Skin of body (tissue), 2 donors: ENCODE data around the gene CDYL. TPM values are rescaled to one million over a fixed set of nuclear protein-coding genes. Genes with fewer than 3 reads are reported as not detected.

Source experiments
- DNase-seq: peaks from one replicate; lab custom pipeline; 2025; lab: John Stamatoyannopoulos, UW
- total RNA-seq: library from RNA; depleted of rRNA; stranded (reverse); fragments of >200 nt; gene quantifications from one replicate; pipeline ENCODE4 v1.2.3, GENCODE V29; 2014

The CDYL gene
- total RNA-seq, 1 donor from 2014 or later, result 24.8 TPM

DNA sequence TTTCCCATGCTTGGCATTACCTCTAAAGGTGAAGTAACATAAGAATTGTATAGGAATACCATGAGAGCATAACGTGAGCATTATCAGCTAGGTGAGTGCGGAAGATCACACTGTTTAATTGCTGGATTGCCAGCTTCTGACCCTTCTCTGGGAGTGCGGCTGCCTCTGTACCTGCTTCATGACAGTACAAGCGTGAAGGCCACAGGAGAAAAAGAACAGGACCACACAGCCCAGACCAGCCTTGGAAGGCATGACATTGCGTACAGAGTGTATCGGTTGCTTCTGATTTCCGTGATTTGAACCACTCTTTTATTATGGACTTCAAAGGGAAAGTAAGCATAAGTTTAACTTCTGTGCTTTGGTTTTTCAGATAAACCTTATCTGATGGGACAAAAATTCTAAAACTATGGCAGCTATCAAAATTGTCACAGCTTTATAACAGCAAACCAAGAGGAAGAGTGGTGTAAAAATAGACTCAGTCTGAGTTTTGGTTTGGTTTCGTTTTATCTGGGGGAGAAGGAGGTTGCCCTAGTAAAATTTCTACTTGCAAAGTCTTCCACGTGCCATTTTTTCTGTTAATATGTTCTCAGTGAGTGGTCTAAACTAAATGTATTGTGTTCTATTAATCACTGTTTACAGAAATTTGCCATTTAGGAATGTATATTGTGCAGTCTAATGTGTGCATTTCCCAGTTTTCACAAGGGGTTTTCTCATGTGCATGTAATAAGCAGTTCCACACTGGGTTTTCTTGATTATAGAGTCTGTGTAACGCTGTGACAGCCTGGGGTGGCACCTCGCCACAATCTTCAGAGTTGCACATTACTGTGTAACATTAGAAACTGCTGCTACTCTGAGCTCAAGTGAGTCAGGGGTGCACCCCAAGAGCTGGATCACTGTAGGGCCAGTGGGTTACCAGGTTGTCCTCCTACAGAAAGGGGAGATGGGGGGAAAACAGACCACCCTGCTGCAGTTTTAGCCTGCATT is 130.4 kb downstream of the CDYL start:
- DNase-seq, result no peak

- no peak for DNase-seq
Measured at GRCh38 chr6:4907602-4908001, 131.4 kb downstream of the CDYL start.

DNA sequence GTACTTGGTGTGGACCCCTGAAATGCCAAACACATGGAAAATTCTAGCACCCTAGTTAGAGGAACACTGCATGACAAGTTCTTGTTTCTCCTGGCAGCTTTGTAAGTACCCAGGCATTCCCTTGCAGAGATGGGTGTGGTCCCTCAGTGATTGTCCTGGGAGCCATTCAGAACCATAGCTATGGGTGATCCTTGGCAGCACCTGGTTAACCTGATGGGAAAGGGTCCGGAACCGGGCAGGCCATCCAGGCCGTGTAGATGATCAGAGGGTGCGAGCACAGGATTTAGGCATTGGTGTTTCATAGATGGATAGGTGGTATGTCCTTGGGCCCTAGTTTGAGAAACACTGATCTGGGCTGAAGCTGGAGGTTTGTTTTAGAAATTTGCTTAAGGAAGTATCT is 131.9 kb downstream of the CDYL start:
- DNase-seq, result no peak

DNA sequence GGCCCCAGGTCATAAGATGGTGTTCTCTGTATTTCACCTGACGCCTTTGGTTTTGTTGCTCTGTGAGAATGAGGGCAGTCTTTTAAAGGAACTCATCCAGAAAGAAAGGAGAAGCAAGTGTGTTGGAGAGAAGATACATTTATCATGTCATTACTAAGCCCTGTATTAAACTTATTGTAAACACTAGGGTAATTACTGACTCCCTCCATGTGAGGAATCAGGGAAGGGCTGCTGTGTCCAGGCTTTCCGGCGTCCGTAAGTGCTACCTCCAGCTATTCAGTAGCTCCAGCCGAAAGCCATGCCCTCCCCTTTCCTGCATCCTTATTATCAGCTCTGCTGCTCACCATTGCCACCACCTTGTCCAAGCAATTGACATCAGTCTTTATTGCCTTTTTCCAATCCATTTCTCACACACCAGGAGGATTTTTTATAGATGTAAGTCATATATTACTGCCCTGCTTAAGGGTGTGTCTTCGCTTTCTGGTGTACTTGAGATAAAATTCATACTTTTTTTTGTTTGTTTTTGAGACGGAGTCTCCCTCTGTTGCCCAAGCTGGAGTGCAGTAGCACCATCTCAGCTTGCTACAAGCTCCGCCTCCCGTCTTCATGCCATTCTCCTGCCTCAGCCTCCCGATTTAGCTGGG is 133.0 kb downstream of the CDYL start:
- DNase-seq, result no peak

DNA sequence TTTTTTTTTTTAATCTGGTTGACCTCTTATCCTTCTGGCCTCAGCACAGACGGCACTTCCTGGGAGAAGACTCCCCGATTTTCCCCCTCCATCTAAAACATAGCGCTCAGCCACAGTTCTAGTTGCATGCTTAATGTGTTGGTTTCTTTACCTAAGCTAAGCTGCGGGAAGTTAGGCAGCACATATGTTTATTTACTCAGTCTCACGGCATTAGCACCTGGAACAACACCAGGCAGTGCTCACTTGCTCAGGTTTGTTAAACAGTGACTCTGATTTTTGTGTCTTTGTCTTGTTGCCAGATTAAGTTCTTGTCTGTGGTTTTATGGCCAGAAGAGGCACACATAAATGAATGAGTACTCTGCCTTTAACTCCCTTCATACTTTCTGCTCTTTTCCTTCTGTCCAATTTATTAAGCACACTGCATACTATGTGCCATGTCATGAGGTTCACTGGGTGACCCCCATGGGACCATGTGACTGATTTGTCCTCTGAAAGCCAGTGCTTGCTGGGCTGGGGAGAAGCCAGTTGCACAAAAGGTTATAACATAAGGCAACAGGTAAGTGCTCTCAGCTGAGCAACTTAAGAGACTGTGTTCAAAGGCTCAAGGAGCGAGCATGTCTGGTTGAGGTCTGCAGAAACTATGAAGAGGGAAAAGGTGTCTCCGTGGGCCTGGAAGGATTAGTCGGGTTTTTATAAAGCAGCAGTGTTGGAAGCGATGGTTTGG is 134.0 kb downstream of the CDYL start:
- DNase-seq, result no peak

DNA sequence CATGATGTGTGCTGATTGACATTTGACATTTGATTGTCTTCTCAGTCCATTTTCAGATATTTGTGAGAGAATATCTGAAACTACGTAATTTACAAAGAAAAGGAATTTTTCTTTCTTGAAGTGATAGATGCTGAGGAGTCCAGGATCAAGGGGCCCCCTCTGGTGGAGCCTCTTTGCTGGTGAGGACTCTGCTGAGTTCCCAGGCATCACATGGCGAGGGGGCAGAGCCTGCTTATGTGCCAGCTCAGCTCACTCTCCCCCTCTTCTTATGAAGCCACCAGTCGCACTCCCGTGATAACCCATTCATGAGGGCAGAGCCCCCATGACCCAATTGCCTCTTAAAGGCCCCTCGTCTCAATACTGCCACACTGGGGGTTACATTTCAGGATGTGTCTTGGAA is 136.4 kb downstream of the CDYL start:
- no peak for DNase-seq

DNA sequence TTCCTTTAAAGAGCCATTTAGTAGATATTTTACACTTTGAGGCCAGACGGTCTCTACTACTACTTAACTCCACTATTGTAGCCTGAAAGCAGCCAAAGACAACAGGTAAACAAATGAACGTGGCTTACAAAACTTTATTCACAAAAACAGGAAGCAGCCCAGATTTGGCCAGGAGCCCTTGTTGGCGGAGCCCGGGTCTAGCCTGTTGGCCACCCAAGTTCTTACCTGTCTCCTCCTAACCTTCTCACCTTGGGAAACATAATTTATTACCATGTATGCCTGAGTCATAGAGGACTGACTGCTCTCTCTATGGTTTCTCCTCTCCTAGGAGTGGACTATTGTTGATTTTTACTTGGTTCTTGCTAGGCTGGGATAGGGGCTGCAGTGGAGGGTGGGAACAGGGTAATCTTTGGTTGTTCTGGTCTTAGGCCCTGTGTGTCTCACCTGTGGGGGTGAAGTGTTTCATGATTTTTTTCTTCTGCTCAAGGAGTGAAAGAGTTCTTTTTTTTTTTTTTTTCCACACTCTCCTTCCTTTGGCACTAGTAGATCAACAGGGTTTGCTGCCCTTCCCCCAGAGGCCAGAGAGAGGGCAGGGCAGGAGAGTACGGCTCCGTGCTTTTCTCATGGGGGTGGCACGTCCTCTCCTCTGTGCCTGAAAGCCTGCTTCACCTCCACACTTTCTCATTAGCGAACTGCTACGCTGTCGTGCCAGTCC is 137.7 kb downstream of the CDYL start:
- DNase-seq, result no peak

DNA sequence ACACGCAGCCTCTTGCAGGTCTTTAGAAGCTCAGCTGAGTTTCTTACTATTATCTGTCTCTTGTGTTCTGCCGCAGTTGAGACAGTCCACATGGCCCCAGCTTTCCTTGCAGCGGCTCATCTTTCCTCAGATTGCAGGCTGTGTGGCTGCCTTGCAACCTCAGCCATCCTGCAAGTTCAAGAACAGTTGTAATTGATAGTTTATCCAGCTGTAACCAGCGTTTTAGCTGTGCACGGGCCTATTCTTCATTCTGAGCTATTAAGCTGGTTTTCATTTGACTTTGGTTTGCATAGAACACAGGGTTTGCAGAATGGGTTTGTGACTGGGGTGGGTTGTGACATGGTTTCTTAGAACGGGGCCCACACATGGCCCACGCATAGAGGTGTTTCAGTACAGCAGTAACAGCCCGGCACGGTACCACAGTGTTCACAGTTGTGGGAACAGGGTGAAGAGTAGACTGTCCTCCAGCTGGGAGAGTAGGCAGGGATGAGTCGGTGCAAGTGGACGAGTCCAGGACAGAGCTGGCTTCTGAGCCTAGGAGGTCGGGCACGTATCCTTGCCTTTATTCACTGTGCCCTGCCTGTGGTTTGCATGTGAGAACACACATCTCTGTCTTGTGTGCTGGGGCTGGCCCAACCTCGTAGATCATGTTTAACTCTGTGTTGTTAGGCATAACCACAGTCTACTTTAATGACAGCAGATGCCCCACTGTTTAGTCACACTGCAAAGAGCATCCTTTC is 138.4 kb downstream of the CDYL start:
- no peak for DNase-seq

DNA sequence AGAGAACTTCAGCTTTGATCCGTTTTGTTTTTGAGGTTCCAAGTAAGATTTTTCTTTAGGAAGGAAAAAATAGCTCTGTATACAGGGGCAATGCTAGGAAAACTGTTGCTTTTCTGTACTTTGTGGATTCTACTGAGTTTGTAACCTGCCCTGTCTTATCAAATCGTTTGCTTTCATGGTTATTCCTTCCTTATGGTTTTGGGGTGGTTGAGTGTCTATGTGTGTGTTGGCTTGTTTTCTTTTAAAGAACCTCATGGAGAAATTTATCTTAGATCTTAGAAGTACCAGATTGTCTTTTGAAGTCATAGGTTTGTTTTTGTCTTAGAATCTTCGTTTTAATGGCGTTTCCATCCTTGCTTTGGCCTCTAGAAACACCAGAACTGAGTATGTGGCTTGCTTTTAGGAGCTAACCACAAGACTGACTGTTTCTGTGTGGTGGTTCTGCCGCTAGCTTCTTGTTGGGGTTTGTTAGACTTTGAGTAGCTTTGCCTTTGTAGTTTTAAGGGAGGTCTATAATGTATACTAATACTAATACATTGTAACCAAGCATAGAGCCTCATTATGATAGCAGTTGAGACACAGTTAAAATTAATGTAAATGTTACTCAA is 140.9 kb downstream of the CDYL start:
- DNase-seq, result no peak

DNA sequence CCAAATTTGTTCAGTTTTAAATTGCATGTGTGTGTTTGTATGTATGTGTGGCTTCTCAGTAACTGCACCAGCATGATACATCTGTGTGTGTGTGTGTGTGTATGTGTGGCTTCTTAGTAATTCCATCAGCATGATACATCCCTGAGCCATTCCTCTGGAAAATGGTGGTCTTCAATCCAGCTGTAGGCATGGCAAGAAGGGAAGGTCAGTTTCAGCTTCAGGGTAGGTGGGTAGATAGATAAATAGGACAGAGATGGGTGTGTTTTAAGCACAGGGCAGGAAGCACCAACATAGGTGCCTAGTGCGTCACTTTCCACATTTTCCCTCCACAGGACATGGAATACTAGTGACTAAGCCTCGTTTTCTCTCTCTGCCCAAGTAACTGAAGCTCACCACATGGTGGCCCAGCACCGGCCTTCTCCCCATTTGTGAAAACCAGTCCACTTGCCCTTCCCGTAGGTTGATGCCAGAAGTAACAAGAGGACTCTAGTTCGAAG is 144.8 kb downstream of the CDYL start:
- DNase-seq, result no peak

DNA sequence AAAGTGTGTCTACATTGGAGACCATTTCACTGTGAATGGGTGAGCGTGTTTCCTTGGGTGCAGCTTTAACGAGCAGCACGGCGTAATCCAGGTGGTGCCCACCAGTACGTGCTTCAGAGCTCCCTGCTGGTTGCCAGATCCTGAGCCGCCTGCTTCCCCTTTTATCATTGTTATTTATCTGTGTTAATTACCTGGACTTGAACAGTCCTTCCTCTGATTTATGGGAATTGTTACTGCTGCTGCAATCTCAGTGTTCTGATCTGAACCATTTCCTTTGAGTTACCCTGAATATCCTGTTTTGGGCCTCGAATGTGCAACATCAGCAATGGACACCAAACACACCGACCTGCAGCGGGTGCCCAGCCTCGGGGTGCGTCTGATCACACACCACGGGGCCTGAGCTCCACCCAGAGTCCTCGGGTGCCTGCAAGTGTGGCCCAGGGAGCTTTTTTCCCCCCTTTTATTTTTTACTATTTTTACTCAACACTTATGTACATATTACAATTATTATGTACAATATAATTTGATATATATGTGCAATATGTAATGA is 146.4 kb downstream of the CDYL start:
- DNase-seq, result no peak

GRCh38 chr6:4923081-4923480 is 146.9 kb downstream of the CDYL start:
- no peak for DNase-seq

DNA sequence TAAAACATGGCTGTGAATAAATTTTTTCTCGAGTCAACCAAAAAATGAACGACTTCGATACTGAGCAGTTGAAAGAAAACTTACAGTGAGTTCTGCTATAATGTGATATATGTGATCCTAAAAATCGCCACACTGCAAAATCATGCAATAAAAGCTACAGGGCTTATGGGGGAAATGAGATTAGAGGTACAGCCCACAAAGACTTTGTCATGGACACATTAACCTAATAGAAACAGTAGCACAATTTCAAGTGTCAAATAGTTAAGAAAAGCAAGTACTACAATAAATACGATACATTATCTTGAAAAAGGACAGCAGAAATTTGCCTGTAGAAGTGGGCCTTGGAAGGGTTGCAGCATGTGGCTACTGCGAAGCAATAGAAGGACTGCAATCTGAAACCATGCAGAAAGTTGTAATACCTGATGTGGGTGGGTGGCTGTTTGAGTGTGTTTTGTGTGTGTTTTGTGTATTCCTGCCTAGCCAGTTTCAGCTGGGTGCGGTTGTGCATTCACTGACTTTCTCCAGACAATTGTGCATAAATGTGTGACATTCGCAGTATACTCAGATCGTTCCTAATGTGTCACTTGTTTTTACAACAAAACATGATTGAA is 148.6 kb downstream of the CDYL start:
- DNase-seq, result no peak

DNA sequence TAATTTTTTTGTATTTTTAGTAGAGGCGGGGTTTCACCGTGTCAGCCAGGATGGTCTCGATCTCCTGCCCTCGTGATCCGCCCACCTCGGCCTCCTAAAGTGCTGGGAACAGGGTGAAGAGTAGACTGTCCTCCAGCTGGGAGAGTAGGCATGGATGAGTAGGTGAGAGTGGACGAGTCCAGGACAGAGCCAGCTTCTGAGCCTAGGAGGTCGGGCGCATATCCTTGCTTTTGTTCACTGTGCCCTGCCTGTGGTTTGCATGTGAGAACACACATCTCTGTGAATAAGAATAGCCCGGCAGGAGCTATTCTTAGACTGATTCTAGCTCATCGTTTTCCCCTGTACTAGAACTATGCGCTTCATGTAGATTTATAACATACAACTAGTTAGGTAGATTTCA is 149.4 kb downstream of the CDYL start:
- DNase-seq, result no peak

DNA sequence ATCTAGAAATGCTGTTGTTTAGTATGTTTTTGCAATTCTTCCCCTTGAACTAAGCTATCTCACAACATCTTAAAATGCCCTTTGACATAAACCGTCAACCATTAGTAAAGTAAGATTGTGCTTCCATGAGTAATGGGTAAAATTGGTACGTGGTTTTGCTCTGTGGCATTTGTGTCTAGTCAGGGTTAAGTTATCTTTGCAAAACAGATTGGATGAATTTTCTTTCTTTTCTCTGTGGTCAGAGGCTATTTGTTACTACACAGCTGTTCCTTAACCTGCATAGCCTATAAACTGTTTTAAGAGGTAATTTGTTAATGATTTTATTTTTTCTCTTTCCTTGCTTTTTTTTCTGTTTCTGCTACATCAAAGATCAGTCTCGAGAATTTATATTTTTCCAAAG is 152.2 kb downstream of the CDYL start:
- no peak for DNase-seq

- DNase-seq, result no peak
Measured at GRCh38 chr6:4929097-4929718, 153.0 kb downstream of the CDYL start.

DNA sequence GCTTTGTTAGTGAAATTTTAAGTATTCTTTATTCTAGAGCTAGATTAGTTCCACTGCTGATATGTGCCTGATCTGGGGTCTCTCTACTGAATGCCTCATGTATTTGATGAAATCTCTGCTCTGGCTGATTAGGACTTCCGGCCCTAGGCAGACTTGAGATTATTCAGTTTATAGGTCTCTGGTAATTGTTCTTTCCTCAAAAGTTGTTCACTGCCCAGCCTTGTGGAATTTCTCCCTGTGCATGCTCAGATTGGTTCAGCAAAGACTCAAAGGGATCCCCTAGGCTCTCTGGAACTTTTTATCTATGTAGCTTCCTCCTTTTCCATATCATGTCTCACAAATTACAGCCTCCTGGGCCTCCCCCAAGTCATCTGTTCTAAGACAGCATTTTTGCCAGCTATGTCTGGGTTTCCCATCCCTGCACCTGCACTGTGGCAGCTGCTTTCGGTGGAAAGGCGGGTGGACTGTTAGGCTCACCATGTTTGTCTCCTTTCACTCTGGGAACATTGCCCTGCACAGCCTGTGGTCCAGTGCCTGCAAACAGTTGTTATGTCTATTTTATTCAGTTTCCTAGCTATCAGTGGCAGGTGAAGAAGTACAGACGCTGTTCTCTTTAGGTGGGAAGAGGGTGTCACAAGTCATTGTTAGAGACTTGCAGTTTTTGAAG is 154.0 kb downstream of the CDYL start:
- DNase-seq, result no peak

- DNase-seq, result no peak
Measured at GRCh38 chr6:4931530-4932227, 155.5 kb downstream of the CDYL start.
